Right cardiac atrium (tissue), 5 donors: Measurements from ENCODE around the gene SDS. TPM values are rescaled to one million over a fixed set of nuclear protein-coding genes. Genes with fewer than 3 reads are reported as not detected.

Experiments
- ATAC-seq, 2 donors: fragments of 200-7000 bp; cut with Tn5 transposase; one replicate each; pipeline versions ENCODE4 v1.8.0 to v1.9.1; 2020; ENCODE audit warnings: moderate library complexity in 2 of 2, mild to moderate bottlenecking in 1 of 2
- DNase-seq, 3 donors: peaks; one replicate each; pipeline ENCODE4 v3.0.0-alpha.2; 2020
- H3K27ac ChIP-seq: one replicate; pipeline ENCODE4 v1.5.1; 2013; ENCODE audit warnings: mild to moderate bottlenecking, low read length, control low read depth, moderate library complexity
- H3K27me3 ChIP-seq: one replicate; pipeline ENCODE4 v1.6.1; 2013; ENCODE audit not compliant: control insufficient read depth, insufficient read depth
- H3K4me1 ChIP-seq: one replicate; pipeline ENCODE4 v1.6.1; 2013; ENCODE audit warnings: low read length; ENCODE audit not compliant: control insufficient read depth, insufficient read depth
- H3K4me3 ChIP-seq: one replicate; pipeline ENCODE4 v1.5.1; 2013; ENCODE audit warnings: low read length, control low read depth
- H3K9me3 ChIP-seq: one replicate; pipeline ENCODE4 v1.6.1; 2013; ENCODE audit warnings: low read length; ENCODE audit not compliant: control insufficient read depth
- WGBS: extraction: QIAGEN DNeasy Blood & Tissue Kit; methylation state at CpG from one replicate; pipeline ENCODE4 v1.1.7; 2013; 5-methylcytosine and 5-hydroxymethylcytosine counted together
- intact Hi-C, 4 donors: fragments of 100-400 bp; cut with DNase I; formaldehyde crosslinking; loops; one replicate each; pipeline versions ENCODE4 v1.11.0 to v1.14.0; 2022 to 2023
- polyA plus RNA-seq: library from polyadenylated mRNA; stranded (reverse); fragments of 200-250 nt; gene quantifications from one replicate; pipeline ENCODE4 v1.2.3, GENCODE V29; 2013
- total RNA-seq, 4 donors: library from RNA; stranded (reverse); fragmentation: NEBNext Ultra II Directional; extraction: Animal tissue kit (Norgen Biotek cat#: 25700); gene quantifications; one replicate each; pipeline ENCODE4 v1.2.1, GENCODE V29; 2021
- donor health status: healthy with polysubstance abuse.
- donor health status: DM: no; HTN: yes; CAD: no.
- donor health status: DM: no; HTN: no; CAD: no.
- donor health status: DM: no; HTN: yes; CAD: no; lungs with severe emphysema.
- donor health status: DM: yes; HTN: yes; CAD: no.

SDS gene
- total and polyA plus RNA-seq, 5 donors = 0.26 to 0.58 (median 0.43) TPM; not detected in 1

DNA sequence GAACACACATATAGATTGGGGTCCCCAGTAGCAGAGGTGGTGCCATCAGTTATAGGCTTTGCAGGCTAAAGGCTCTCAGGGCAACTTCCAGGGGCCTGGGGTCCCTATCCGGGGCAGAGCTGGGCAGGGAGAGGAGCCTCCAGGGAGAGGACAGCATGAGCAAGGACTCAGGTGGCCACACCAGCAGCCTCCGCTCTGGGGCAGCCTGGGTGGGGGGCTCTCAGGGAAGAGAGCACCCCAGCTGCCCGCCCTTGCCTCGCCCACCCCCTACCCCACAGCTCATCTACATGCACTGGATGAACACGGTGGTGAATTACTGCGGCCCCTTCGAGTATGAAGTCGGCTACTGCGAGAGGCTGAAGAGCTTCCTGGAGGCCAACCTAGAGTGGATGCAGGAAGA lies 31.3 kb downstream of the SDS start:
- ATAC-seq (no peak), DNase-seq (no peak)
- 96% methylated on average over 9 of the region's 9 CpGs for WGBS
- H3K4me3 ChIP-seq = no peak overlapping the region
- no peaks in the 10 kb centered on the region for H3K9me3 ChIP-seq
- H3K27me3 ChIP-seq = no peaks in the 10 kb centered on the region
- intact Hi-C loops = no loop called here
- H3K27ac ChIP-seq = no peak overlapping the region
- H3K4me1 ChIP-seq = no peaks in the 10 kb centered on the region

DNA sequence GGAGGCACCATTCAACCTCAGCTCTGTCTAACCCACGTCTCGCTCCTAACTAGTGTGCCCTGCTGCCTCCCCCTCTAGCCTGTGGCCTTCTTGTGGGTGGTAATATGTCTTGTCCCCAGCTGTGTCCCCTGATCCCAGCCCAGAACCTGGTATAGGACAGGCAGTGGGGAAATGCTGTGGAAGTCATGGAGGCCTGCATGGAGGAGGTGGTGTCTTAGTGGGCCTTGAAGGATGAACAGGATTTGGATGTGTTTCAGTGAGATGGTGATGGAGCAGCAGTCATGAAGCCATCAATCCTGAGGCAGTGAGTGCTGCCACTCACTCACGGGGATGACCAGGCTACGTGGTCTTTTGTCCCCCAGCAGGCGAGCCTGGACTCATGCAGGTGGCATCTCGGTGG lies 31.9 kb downstream of the SDS start:
- intact Hi-C loops = no loop called here
- DNase-seq (no peak), ATAC-seq (no peak)
- no peak overlapping the region for H3K4me3 ChIP-seq
- WGBS = 97% methylated on average over 6 of the region's 6 CpGs
- no peaks in the 10 kb centered on the region for H3K9me3 ChIP-seq
- no peak overlapping the region for H3K27ac ChIP-seq
- no peaks in the 10 kb centered on the region for H3K27me3 ChIP-seq
- H3K4me1 ChIP-seq = no peaks in the 10 kb centered on the region

- H3K4me3 ChIP-seq = no peak overlapping the region
- no peak for ATAC-seq
- no peak overlapping the region for H3K27ac ChIP-seq
- intact Hi-C loops = no loop called here
- 78% methylated on average over 7 of the region's 7 CpGs for WGBS
- H3K27me3 ChIP-seq = no peaks in the 10 kb centered on the region
- no peak for DNase-seq
- H3K4me1 ChIP-seq = peaks cover 3% of the 10 kb centered on the region
- H3K9me3 ChIP-seq = no peaks in the 10 kb centered on the region
These were observed 32.6 kb downstream of the SDS start for GRCh38 chr12:113370923-113371682.

- no peak overlapping the region for H3K4me3 ChIP-seq
- 84% methylated on average over 6 of the region's 6 CpGs for WGBS
- H3K9me3 ChIP-seq = no peaks in the 10 kb centered on the region
- DNase-seq = no peak
- intact Hi-C loops = no loop called here
- no peak overlapping the region for H3K27ac ChIP-seq
- no peak for ATAC-seq
- peaks cover 3% of the 10 kb centered on the region for H3K4me1 ChIP-seq
- H3K27me3 ChIP-seq = no peaks in the 10 kb centered on the region
These were observed 34.2 kb downstream of the SDS start for GRCh38 chr12:113369391-113369985.

GRCh38 chr12:113368331-113368730 lies 35.4 kb downstream of the SDS start:
- ATAC-seq (no peak), DNase-seq (no peak)
- 88% methylated on average over 4 of the region's 4 CpGs for WGBS
- Histone ChIP-seq H3K27me3 (no peaks in the 10 kb centered on the region), H3K27ac (no peak overlapping the region), H3K4me1 (peaks cover 3% of the 10 kb centered on the region), H3K9me3 (no peaks in the 10 kb centered on the region), H3K4me3 (no peak overlapping the region)
- intact Hi-C loops = no loop called here

DNA sequence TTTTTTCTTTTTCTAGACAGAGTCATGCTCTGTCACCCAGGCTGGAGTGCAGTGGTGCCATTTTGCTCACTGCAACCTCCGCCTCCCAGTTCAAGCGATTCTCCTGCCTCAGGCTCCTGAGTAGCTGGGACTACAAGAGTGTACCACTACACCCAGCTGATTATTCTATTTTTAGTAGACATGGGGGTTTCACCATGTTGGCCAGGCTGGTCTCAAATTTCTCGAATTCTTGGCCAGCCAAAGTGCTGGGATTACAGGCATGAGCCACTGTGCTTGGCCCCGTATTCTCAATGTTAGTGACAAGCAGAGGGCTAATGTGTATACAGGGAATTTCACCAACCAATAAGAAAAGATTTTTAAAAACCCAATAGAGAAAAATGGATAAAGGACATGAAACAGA lies 36.9 kb downstream of the SDS start:
- Histone ChIP-seq H3K27ac (peak overlapping the region; percentile 52), H3K27me3 (no peaks in the 10 kb centered on the region), H3K4me1 (peaks cover 3% of the 10 kb centered on the region), H3K4me3 (no peak overlapping the region), H3K9me3 (no peaks in the 10 kb centered on the region)
- ATAC-seq (peak; percentile 62 to 66), DNase-seq (no peak)
- intact Hi-C loops = no loop called here
- 56% methylated on average over 4 of the region's 4 CpGs for WGBS

DNA sequence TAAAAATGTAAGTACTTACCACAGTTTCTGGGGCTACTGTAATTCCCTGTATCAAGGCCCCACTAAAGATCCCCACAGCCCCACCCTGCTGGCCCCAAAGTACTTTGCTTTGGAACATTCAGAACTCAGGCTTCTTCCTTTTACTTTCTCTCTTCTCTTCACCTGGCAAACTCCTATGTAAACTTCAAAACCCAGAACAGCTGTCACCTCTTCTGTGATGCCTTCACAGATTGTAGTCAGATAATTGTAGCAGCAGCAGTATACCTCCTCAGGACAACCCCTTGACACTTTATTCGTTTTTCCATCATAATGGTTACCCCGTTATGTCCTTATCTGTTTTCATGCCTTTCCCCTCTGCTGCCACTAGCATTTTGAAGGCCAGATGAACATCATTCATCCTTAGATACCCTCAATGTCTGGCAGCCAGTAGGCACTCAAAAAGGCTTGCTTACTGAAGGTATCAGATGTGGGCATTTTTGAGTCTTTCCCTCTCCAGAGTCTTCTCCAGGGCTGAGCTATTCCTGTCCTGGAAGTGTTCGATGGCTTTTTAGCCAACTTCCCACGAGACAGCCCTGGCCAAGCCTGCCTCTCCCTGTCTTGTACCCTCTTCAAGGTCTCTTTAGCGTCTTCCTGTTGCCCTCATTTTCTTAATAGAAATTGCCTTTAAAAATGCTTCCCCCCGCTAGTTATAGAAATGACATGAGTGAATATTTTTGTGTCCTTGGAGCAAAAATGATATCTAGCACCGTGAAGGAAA lies 37.9 kb downstream of the SDS start:
- Histone ChIP-seq H3K9me3 (no peaks in the 10 kb centered on the region), H3K4me1 (peaks cover 3% of the 10 kb centered on the region), H3K4me3 (no peak overlapping the region), H3K27ac (peak overlapping the region; percentile 17), H3K27me3 (no peaks in the 10 kb centered on the region)
- ATAC-seq (no peak), DNase-seq (no peak)
- intact Hi-C loops = no loop called here
- WGBS = 72% methylated on average over 7 of the region's 7 CpGs

DNA sequence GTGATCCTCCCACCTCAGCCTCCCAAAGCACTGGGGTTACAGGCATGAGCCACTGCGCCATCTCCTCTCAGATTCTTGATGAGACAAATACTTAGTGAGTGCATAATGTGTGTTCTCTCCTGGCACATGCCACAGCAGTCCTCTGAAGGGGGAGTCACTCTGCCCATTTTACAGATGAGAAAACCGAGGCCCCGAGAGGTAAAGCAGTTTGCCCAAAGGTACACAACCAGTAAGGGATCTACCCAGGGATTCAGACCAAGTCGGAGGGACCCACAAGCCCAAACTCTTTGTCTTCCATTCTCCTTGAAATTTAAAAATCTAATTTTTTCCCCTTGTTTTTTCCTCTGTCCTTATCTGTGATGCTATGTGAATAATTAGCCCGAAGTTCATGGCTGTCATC lies 39.0 kb downstream of the SDS start:
- H3K27ac ChIP-seq = no peak overlapping the region
- ATAC-seq = no peak
- no peaks in the 10 kb centered on the region for H3K9me3 ChIP-seq
- no peak for DNase-seq
- peaks cover 3% of the 10 kb centered on the region for H3K4me1 ChIP-seq
- no peaks in the 10 kb centered on the region for H3K27me3 ChIP-seq
- no peak overlapping the region for H3K4me3 ChIP-seq
- 95% methylated on average over 5 of the region's 5 CpGs for WGBS
- intact Hi-C loops = no loop called here

DNA sequence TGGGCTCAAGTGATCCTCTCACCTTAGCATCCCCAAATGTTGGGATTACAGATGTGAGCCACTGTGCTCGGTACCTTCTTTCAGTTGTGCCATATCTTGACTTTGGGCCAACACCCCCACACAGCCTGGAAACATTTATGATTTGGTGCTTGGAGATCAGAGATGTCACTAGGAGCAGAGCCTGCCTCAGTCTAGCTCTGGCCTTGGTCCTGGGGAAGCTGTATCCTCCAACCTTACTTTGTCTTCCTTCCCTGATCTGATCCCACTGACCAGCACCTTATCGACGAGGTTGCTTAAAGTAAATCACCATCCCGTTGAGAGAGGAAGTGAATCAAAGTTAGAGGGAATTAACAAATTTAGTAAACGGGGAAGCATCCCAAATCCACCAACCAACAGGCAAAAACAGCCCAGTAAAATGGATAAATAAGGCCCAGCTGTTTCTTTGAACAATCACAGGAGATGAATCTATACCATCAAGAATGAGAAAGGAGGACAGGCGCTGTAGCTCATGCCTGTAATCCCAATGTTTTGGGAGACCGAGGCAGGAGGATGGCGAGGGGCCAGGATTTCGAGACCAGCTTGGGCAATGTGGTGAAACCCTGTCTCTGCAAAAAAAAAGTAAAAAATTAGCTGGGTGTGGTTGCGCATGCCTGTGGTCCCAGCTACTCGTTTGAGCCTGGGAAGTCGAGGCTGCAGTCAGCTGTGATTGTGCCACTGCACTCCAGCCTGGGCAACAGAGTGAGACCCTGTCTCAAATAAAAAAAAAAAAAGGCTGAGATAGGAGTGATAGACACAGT lies 41.9 kb downstream of the SDS start:
- peaks cover 3% of the 10 kb centered on the region for H3K4me1 ChIP-seq
- WGBS = 68% methylated on average over 12 of the region's 12 CpGs
- H3K27ac ChIP-seq = no peak overlapping the region
- intact Hi-C loops = no loop called here
- H3K27me3 ChIP-seq = no peaks in the 10 kb centered on the region
- H3K4me3 ChIP-seq = no peak overlapping the region
- ATAC-seq (no peak), DNase-seq (peak in 1 of 3 donors; percentile 37)
- no peaks in the 10 kb centered on the region for H3K9me3 ChIP-seq

GRCh38 chr12:113359939-113360748 lies 43.5 kb downstream of the SDS start:
- H3K4me1 ChIP-seq = no peaks in the 10 kb centered on the region
- DNase-seq = peak in 2 of 3 donors; percentile 40 to 55
- intact Hi-C loops = no loop called here
- 69% methylated on average over 9 of the region's 9 CpGs for WGBS
- H3K27ac ChIP-seq = no peak overlapping the region
- H3K27me3 ChIP-seq = no peaks in the 10 kb centered on the region
- peak in 1 of 2 donors; percentile 2 for ATAC-seq
- no peaks in the 10 kb centered on the region for H3K9me3 ChIP-seq
- no peak overlapping the region for H3K4me3 ChIP-seq
